Esophagus squamous epithelium (tissue), 4 donors: Measurements from ENCODE around the gene MTERF1.

Experiments used
- POLR2A ChIP-seq, 4 donors: fragments of 450-650 bp; IDR thresholded peaks; one replicate each; pipeline ENCODE4 v1.6.1; 2017; ENCODE audit warnings: antibody characterized with exemption in 4 of 4, mild to moderate bottlenecking in 4 of 4, moderate library complexity in 3 of 4
- TF ChIP-seq, protein P1 (sequence below), 6 experiments: fragments of 450-650 bp in 4 of 6; fragments of 200-600 bp in 2 of 6; sonication (generic) in 2 of 6; IDR thresholded peaks; one replicate each; pipeline ENCODE4 v1.5.1; 2016 to 2019; ENCODE audit warnings: antibody characterized with exemption in 6 of 6, mild to moderate bottlenecking in 4 of 6, moderate library complexity in 4 of 6

DNA sequence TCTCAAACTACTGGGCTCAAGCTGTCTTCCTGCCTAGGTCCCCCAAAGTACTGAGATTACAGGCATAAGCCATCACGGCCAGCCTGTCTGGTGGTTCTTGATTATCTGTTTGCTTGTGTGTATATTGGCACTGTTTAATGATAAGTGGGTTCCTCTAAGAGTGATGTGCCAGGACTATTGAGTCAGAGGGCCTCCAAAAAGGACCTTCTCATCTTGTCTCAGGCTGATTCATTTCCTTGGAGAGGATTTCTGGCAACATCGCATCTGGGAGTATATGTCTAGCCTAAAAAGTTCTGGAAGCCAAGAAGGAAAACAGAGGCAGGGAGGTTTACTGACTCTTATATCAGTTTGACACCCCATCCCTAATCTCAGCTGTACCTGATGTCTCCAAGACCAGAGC, 33.1 kb upstream of the MTERF1 start:
- TF ChIP-seq POLR2A (IDR thresholded peaks at IDR 0.05): no peak
- TF ChIP-seq, protein P1, sequence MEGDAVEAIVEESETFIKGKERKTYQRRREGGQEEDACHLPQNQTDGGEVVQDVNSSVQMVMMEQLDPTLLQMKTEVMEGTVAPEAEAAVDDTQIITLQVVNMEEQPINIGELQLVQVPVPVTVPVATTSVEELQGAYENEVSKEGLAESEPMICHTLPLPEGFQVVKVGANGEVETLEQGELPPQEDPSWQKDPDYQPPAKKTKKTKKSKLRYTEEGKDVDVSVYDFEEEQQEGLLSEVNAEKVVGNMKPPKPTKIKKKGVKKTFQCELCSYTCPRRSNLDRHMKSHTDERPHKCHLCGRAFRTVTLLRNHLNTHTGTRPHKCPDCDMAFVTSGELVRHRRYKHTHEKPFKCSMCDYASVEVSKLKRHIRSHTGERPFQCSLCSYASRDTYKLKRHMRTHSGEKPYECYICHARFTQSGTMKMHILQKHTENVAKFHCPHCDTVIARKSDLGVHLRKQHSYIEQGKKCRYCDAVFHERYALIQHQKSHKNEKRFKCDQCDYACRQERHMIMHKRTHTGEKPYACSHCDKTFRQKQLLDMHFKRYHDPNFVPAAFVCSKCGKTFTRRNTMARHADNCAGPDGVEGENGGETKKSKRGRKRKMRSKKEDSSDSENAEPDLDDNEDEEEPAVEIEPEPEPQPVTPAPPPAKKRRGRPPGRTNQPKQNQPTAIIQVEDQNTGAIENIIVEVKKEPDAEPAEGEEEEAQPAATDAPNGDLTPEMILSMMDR (IDR thresholded peaks at IDR 0.05): no peak
